Muscle layer of duodenum (tissue), 2 donors: ENCODE results near the gene GSK3A.

Source experiments
- H3K27ac ChIP-seq: one replicate; pipeline ENCODE4 v1.7.0; 2013; ENCODE audit warnings: mild to moderate bottlenecking, low read length
- H3K27me3 ChIP-seq: one replicate; pipeline ENCODE4 v1.7.0; 2013; ENCODE audit warnings: low read depth, mild to moderate bottlenecking, control low read depth, low read length
- H3K36me3 ChIP-seq, 2 donors: one replicate each; pipeline ENCODE4 v1.7.0; 2013; ENCODE audit warnings: low read length in 2 of 2, control low read depth in 1 of 2, mild to moderate bottlenecking in 1 of 2; ENCODE audit not compliant: insufficient read depth in 2 of 2, control insufficient read depth in 1 of 2
- H3K4me1 ChIP-seq, 2 donors: one replicate each; pipeline ENCODE4 v1.7.0; 2013; ENCODE audit warnings: low read length in 2 of 2, mild to moderate bottlenecking in 2 of 2, control low read depth in 1 of 2, moderate library complexity in 1 of 2; ENCODE audit not compliant: insufficient read depth in 2 of 2, control insufficient read depth in 1 of 2
- H3K4me3 ChIP-seq, 2 donors: one replicate each; pipeline ENCODE4 v1.7.0; 2013; ENCODE audit warnings: low read length in 2 of 2, low read depth in 1 of 2, mild to moderate bottlenecking in 1 of 2
- H3K9me3 ChIP-seq, 2 donors: one replicate each; pipeline ENCODE4 v1.7.0; 2013; ENCODE audit warnings: low read length in 2 of 2, control low read depth in 1 of 2, mild to moderate bottlenecking in 1 of 2; ENCODE audit not compliant: control insufficient read depth in 1 of 2
- donor health status: healthy.

Gene GSK3A

GRCh38 chr19:42244347-42245220 lies 2.2 kb upstream of the GSK3A start:
- H3K9me3 ChIP-seq = no peaks in the 10 kb centered on the region
- peaks cover 15 to 70% of the 10 kb centered on the region in 2 donors for H3K4me1 ChIP-seq
- H3K36me3 ChIP-seq = peaks cover 6 to 24% of the 10 kb centered on the region in 2 donors
- no peaks in the 10 kb centered on the region for H3K27me3 ChIP-seq
- H3K27ac ChIP-seq = peak overlapping the region; percentile 99
- H3K4me3 ChIP-seq = peak overlapping the region; percentile 75 to 91

GRCh38 chr19:42242069-42242511 lies 312 bp downstream of the GSK3A start:
- Histone ChIP-seq H3K9me3 (no peaks in the 10 kb centered on the region), H3K4me3 (peak overlapping the region; percentile 66 to 77), H3K4me1 (peaks cover 15 to 54% of the 10 kb centered on the region in 2 donors), H3K27ac (peak overlapping the region; percentile 74), H3K36me3 (peaks cover 6 to 15% of the 10 kb centered on the region in 2 donors), H3K27me3 (no peaks in the 10 kb centered on the region)

GRCh38 chr19:42241279-42241678 lies 1.1 kb downstream of the GSK3A start:
- Histone ChIP-seq H3K4me1 (peaks cover 13 to 46% of the 10 kb centered on the region in 2 donors), H3K27me3 (no peaks in the 10 kb centered on the region), H3K4me3 (peak overlapping the region; percentile 66 to 77), H3K9me3 (no peaks in the 10 kb centered on the region), H3K36me3 (peaks cover 3 to 23% of the 10 kb centered on the region in 2 donors), H3K27ac (peak overlapping the region; percentile 74)

- H3K36me3 ChIP-seq = peaks cover 14 to 39% of the 10 kb centered on the region in 2 donors
- no peak overlapping the region for H3K27ac ChIP-seq
- no peaks in the 10 kb centered on the region for H3K27me3 ChIP-seq
- peaks cover 9 to 31% of the 10 kb centered on the region in 2 donors for H3K4me1 ChIP-seq
- H3K9me3 ChIP-seq = no peaks in the 10 kb centered on the region
- H3K4me3 ChIP-seq = no peak overlapping the region
Observed at GRCh38 chr19:42239544-42240220, 2.7 kb downstream of the GSK3A start.

GRCh38 chr19:42235181-42235580 lies 7.2 kb downstream of the GSK3A start:
- H3K36me3 ChIP-seq = peaks cover 49 to 76% of the 10 kb centered on the region in 2 donors
- H3K9me3 ChIP-seq = no peaks in the 10 kb centered on the region
- no peaks in the 10 kb centered on the region for H3K27me3 ChIP-seq
- no peak overlapping the region for H3K4me3 ChIP-seq
- no peak overlapping the region for H3K27ac ChIP-seq
- peaks cover 2 to 9% of the 10 kb centered on the region in 2 donors for H3K4me1 ChIP-seq

GRCh38 chr19:42234364-42234763 lies 8.0 kb downstream of the GSK3A start:
- peaks cover 53 to 75% of the 10 kb centered on the region in 2 donors for H3K36me3 ChIP-seq
- H3K4me1 ChIP-seq = peaks cover 0 to 4% of the 10 kb centered on the region in 2 donors
- no peak overlapping the region for H3K27ac ChIP-seq
- no peak overlapping the region for H3K4me3 ChIP-seq
- no peaks in the 10 kb centered on the region for H3K27me3 ChIP-seq
- H3K9me3 ChIP-seq = no peaks in the 10 kb centered on the region

- Histone ChIP-seq H3K27ac (no peak overlapping the region), H3K36me3 (peaks cover 58 to 76% of the 10 kb centered on the region in 2 donors), H3K4me3 (no peak overlapping the region), H3K4me1 (peaks cover 0 to 4% of the 10 kb centered on the region in 2 donors), H3K27me3 (no peaks in the 10 kb centered on the region), H3K9me3 (no peaks in the 10 kb centered on the region)
Observed at GRCh38 chr19:42233678-42234292, 8.6 kb downstream of the GSK3A start.

- H3K4me1 ChIP-seq = peaks cover 0 to 4% of the 10 kb centered on the region in 2 donors
- no peak overlapping the region for H3K4me3 ChIP-seq
- no peaks in the 10 kb centered on the region for H3K27me3 ChIP-seq
- H3K27ac ChIP-seq = no peak overlapping the region
- H3K36me3 ChIP-seq = peaks cover 61 to 78% of the 10 kb centered on the region in 2 donors
- H3K9me3 ChIP-seq = no peaks in the 10 kb centered on the region
Observed at GRCh38 chr19:42233106-42233505, 9.3 kb downstream of the GSK3A start.

GRCh38 chr19:42232435-42232834 lies 10.0 kb downstream of the GSK3A start:
- no peaks in the 10 kb centered on the region for H3K9me3 ChIP-seq
- no peak overlapping the region for H3K4me3 ChIP-seq
- peaks cover 0 to 4% of the 10 kb centered on the region in 2 donors for H3K4me1 ChIP-seq
- no peaks in the 10 kb centered on the region for H3K27me3 ChIP-seq
- peaks cover 61 to 78% of the 10 kb centered on the region in 2 donors for H3K36me3 ChIP-seq
- no peak overlapping the region for H3K27ac ChIP-seq

GRCh38 chr19:42230571-42230970 lies 11.8 kb downstream of the GSK3A start:
- peaks cover 0 to 4% of the 10 kb centered on the region in 2 donors for H3K4me1 ChIP-seq
- no peak overlapping the region for H3K27ac ChIP-seq
- H3K9me3 ChIP-seq = no peaks in the 10 kb centered on the region
- H3K4me3 ChIP-seq = no peak overlapping the region
- H3K27me3 ChIP-seq = no peaks in the 10 kb centered on the region
- H3K36me3 ChIP-seq = peaks cover 64 to 81% of the 10 kb centered on the region in 2 donors

- H3K27ac ChIP-seq = no peak overlapping the region
- no peaks in the 10 kb centered on the region for H3K9me3 ChIP-seq
- no peak overlapping the region for H3K4me3 ChIP-seq
- H3K4me1 ChIP-seq = peaks cover 0 to 4% of the 10 kb centered on the region in 2 donors
- no peaks in the 10 kb centered on the region for H3K27me3 ChIP-seq
- peaks cover 62 to 81% of the 10 kb centered on the region in 2 donors for H3K36me3 ChIP-seq
Observed at GRCh38 chr19:42229855-42230351, 12.5 kb downstream of the GSK3A start.
